ENCODE results near the gene CEP85L. TPM values are rescaled to one million over a fixed set of nuclear protein-coding genes. Genes with fewer than 3 reads are reported as not detected.

Gene CEP85L
- total RNA-seq, 1 donor from 2014 or later = 9.1 TPM

DNA sequence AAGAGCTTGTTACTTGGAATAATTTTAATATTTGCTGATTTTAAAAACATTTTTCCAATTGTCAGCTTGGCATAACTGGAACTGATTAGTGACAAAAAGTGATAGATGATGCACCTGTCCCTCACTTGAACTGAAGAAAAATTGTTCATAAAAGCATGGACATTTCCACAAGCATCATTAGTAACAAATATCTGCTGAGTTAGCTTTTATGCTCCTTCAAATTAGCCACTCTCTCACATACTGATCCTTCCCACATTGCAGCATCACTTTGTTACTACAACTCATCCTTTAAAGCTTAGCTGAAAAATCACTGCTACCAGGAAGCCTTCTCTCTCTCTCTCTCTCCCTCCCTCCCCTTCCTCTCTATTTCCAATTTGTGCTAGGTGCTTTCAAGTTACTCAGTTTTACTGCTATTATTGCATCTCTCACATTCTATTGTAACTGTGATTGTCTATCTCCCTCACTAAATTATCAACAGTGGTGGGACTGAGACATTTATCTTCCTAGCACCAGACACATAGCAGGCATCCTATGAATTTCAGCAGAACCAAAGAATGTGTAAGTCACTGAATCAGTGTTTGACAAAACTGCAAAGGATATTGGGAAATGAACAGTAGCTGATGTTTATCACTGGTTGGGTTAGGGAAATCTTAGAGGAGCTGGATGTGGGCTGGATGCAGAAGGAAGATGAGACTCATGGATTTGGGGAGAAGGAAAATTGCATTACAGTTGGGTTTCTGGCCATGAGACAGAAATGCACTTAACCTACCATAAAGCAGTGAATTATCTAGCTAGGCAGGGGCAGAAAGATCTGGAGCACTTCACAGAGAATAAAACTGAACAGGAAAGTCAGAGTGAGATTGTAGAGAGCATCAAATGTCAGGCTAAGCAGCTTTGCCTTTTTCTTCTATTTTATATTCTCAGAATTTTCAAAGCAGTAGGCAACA lies 231.7 kb downstream of the CEP85L start:
- no peak for DNase-seq (ENCODE audit: low read depth, low spot score)

Other genes starting within 250 kb of the CEP85L start
- 0.04 TPM in 1 of 2 replicates, not detected in the other for gene PLN, start 103.3 kb downstream of the CEP85L start, total RNA-seq
- 23.4 and 24.0 TPM in 2 replicates for gene ASF1A, start 242.6 kb upstream of the CEP85L start, total RNA-seq

Data from pulmonary artery endothelial cell (primary cell).